ENCODE results near the gene DPP6. TPM values are rescaled to one million over a fixed set of nuclear protein-coding genes. Genes with fewer than 3 reads are reported as not detected.

Gene DPP6
- total and polyA plus RNA-seq, 7 donors = 0.18 to 1.8 (median 0.57) TPM

DNA sequence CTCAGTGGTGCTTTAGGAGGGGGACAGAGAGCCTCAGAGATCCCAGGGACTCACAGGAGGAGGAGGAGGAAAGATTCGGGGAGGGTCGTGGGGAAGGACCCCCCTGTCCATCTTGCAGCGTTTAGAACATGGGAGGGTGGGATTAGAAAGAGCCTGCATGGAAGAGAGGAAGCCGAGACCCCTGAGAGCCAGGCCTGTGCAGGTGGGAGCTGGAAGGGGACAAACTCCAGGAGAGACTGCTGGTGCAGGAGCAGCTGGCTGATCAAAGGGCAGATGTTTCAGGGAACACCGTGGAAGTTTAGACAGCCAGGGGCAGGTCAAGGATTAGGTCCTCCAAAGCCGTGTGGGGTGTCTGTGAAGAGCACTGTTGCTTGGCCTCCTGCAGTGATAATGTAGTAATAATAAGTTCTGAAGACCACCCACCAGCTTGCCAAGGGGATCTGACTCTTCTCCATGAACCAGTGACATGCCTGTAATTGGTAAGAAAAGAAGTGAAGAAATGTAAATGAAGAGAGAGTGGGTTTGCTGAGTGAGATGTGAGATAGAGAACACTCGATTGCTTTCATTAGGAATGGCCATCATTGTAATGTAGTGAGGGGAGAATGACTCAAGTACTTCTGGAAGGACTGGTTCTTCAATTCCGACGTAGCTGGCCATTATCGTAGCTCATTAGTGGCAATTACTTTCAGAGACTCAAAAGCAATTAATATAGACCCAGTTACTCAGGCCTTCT, 525.1 kb downstream of the DPP6 start:
- Histone ChIP-seq H3K9me3 (no peaks in the 10 kb centered on the region), H3K27me3 (ENCODE audit: insufficient read depth in 3 of 3, low read length in 2 of 3) (no peaks in the 10 kb centered on the region), H3K27ac (no peak overlapping the region), H3K4me1 (no peaks in the 10 kb centered on the region), H3K4me3 (no peak overlapping the region), H3K36me3 (ENCODE audit: insufficient read depth in 1 of 2, low read depth in 1 of 2) (no peaks in the 10 kb centered on the region)
- intact Hi-C loops (cut with DNase I) = no loop called here
- no peak for ATAC-seq
- no peak for DNase-seq
- TF ChIP-seq, protein P1, sequence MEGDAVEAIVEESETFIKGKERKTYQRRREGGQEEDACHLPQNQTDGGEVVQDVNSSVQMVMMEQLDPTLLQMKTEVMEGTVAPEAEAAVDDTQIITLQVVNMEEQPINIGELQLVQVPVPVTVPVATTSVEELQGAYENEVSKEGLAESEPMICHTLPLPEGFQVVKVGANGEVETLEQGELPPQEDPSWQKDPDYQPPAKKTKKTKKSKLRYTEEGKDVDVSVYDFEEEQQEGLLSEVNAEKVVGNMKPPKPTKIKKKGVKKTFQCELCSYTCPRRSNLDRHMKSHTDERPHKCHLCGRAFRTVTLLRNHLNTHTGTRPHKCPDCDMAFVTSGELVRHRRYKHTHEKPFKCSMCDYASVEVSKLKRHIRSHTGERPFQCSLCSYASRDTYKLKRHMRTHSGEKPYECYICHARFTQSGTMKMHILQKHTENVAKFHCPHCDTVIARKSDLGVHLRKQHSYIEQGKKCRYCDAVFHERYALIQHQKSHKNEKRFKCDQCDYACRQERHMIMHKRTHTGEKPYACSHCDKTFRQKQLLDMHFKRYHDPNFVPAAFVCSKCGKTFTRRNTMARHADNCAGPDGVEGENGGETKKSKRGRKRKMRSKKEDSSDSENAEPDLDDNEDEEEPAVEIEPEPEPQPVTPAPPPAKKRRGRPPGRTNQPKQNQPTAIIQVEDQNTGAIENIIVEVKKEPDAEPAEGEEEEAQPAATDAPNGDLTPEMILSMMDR (IDR thresholded peaks at IDR 0.05) = no peak
- 80 to 86% (median 80%) methylated on average over 10 of the region's 10 CpGs for WGBS, 3 donors

DNA sequence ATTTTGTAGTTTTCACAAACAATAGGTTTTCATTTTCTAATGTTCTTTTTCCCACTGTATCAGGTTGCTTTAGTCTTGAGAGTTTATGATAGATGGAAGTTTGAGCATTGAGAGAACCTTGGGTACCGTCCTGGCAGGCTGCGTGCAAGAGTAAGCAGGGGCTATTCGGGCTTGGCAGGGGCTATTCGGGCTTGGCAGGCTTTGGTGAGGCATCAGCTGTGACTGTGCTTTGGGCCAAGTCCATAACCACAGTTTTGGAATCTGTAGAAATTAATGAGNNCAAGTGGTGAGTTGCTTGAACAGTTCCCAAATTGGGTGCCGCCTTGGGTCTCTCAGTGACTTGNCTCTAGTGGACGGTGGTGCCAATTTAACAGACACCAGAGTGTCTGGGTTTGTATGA, 526.1 kb downstream of the DPP6 start:
- WGBS, 3 donors = 37 to 61% (median 39%) methylated on average over 6 of the region's 6 CpGs
- H3K9me3 ChIP-seq = no peaks in the 10 kb centered on the region
- intact Hi-C loops (cut with DNase I) = no loop called here

DNA sequence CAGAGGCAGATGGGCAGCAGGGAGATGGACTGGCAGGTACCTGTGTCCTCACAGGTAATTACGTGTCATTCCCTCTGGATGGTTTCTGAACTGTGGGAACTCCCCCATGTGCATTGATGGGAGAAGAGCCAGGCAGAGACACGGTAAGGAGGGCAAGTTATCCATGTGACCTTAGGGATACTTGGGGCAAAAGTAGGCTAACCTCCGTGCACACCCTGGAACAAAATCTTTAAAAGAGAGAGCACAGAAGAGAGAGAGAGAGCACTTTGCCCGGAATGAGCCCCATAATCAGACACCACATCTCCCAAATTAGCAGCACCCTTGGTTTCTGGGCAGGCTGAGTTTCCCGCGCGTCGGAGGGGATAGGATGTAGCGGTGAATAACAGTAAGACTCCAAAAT, 527.5 kb downstream of the DPP6 start:
- H3K4me1 ChIP-seq = no peaks in the 10 kb centered on the region
- no peak overlapping the region for H3K4me3 ChIP-seq
- intact Hi-C loops (cut with DNase I) = no loop called here
- H3K9me3 ChIP-seq = no peaks in the 10 kb centered on the region
- TF ChIP-seq, protein P1 (IDR thresholded peaks at IDR 0.05) = no peak
- 83 to 87% (median 84%) methylated on average over 9 of the region's 9 CpGs for WGBS, 3 donors
- no peak for DNase-seq
- no peak for ATAC-seq
- no peaks in the 10 kb centered on the region for H3K36me3 ChIP-seq (ENCODE audit: insufficient read depth in 1 of 2, low read depth in 1 of 2)
- H3K27me3 ChIP-seq (ENCODE audit: insufficient read depth in 3 of 3, low read length in 2 of 3) = no peaks in the 10 kb centered on the region
- no peak overlapping the region for H3K27ac ChIP-seq

More for the DNA sequence above, 526.1 kb downstream of the DPP6 start:
- Histone ChIP-seq H3K27ac (no peak overlapping the region), H3K36me3 (ENCODE audit: insufficient read depth in 1 of 2, low read depth in 1 of 2) (no peaks in the 10 kb centered on the region), H3K4me1 (no peaks in the 10 kb centered on the region), H3K4me3 (no peak overlapping the region), H3K27me3 (ENCODE audit: insufficient read depth in 3 of 3, low read length in 2 of 3) (no peaks in the 10 kb centered on the region)
- no peak for ATAC-seq
- TF ChIP-seq, protein P1 (IDR thresholded peaks at IDR 0.05) = no peak
- DNase-seq = no peak

DNA sequence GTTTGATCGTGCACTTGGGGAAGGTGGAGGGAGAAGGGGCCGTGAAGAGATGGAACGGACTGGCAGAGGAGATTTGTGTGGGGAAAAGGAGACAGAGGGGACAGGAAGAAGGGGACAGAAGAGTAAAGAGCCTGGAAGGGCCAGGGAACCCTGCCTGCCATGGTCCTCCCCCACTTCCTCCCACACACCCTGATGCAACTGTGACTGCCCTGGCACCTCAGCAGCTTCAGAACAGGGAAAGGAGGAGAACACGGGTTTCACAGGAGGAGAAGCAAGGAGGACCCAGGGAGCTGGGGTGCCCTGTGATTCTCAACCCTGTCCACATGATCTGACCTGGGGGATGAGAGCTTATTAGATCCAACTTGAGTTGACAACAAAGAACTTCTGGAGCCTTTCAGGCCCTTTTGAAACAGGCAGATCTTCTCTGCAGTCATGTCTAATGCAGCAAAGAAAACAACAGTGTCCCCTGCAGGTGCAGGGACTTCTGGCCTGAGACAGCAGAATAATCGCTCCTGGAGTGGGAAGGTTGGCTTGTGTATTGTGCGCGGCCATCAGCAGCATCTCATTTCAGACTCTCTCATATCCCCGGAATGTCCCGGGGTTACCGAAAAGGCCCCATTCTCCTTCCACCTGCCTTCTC, 529.2 kb downstream of the DPP6 start:
- Histone ChIP-seq H3K27ac (no peak overlapping the region), H3K27me3 (ENCODE audit: insufficient read depth in 3 of 3, low read length in 2 of 3) (no peaks in the 10 kb centered on the region), H3K4me3 (no peak overlapping the region), H3K9me3 (no peaks in the 10 kb centered on the region), H3K36me3 (ENCODE audit: insufficient read depth in 1 of 2, low read depth in 1 of 2) (no peaks in the 10 kb centered on the region), H3K4me1 (no peaks in the 10 kb centered on the region)
- ATAC-seq (no peak), DNase-seq (no peak)
- intact Hi-C loops (cut with DNase I) = no loop called here
- TF ChIP-seq, protein P1 (IDR thresholded peaks at IDR 0.05) = no peak
- 80 to 89% (median 88%) methylated on average over 10 of the region's 10 CpGs for WGBS, 3 donors
